ENCODE data around the gene BCDIN3D. TPM values are rescaled to one million over a fixed set of nuclear protein-coding genes. Genes with fewer than 3 reads are reported as not detected.

The BCDIN3D gene
- total RNA-seq, 1 experiment from 2014 or later, result 3.3 TPM

GRCh38 chr12:49843411-49843810, 505 bp upstream of the BCDIN3D start:
- Mint-ChIP-seq H3K4me1 (peaks cover 14 to 15% of the 10 kb centered on the region in 2 experiments), H3K4me3 (peak overlapping the region; percentile 83 to 95), H3K36me3 (ENCODE audit: insufficient read depth in 1 of 3, low read depth in 3 of 3) (no peaks in the 10 kb centered on the region), H3K9me3 (no peaks in the 10 kb centered on the region), H3K27ac (peak overlapping the region; percentile 65 to 88 (median 72); a peak in 2 of 7 replicates), H3K27me3 (ENCODE audit: low read depth) (peaks cover 15% of the 10 kb centered on the region)
- Histone ChIP-seq H3K4me1 (ENCODE audit: insufficient read depth, low read length) (no peaks in the 10 kb centered on the region), H2AFZ (ENCODE audit: low read length) (peak overlapping the region; percentile 25), H3K56ac (ENCODE audit: insufficient read length, low read depth, low read length) (no peak overlapping the region), H4K20me1 (ENCODE audit: control insufficient read depth, insufficient read depth, insufficient read length) (no peaks in the 10 kb centered on the region), H2BK12ac (ENCODE audit: insufficient read length, low read depth, low read length) (no peak overlapping the region), H3K27me3 (ENCODE audit: insufficient read depth, low read length) (no peaks in the 10 kb centered on the region), H4K5ac (ENCODE audit: insufficient read length, low read depth, low read length) (no peak overlapping the region), H3K9me3 (ENCODE audit: control insufficient read depth, low read depth, low read length) (no peaks in the 10 kb centered on the region), H3K79me2 (ENCODE audit: insufficient read depth, low read length) (no peaks in the 10 kb centered on the region), H3K14ac (ENCODE audit: insufficient read depth, low read length) (no peak overlapping the region), H4K8ac (replicated peaks; ENCODE audit: insufficient read length, low read depth, low read length) (no peak overlapping the region), H3K18ac (ENCODE audit: insufficient read length, low read depth, low read length) (no peak overlapping the region), H3K4ac (ENCODE audit: low read depth, low read length) (no peak overlapping the region), H3K23ac (ENCODE audit: insufficient read length, low read depth, low read length) (no peak overlapping the region), H2BK20ac (ENCODE audit: low read depth, low read length, poor library complexity, severe bottlenecking) (no peak overlapping the region), H3K9ac (ENCODE audit: extremely low read depth, insufficient read length, low read length) (peak overlapping the region; percentile 61), H2BK120ac (ENCODE audit: low read depth, low read length, poor library complexity, severe bottlenecking) (no peak overlapping the region), H3K23me2 (ENCODE audit: insufficient read length, low read depth, low read length, poor library complexity, severe bottlenecking) (peaks cover 10% of the 10 kb centered on the region), H3K4me2 (ENCODE audit: insufficient read depth, insufficient read length, low read length) (peak overlapping the region; percentile 90), H3K79me1 (ENCODE audit: insufficient read depth, low read depth, low read length, poor library complexity, severe bottlenecking) (no peaks in the 10 kb centered on the region), H2BK5ac (ENCODE audit: insufficient read length, low read length) (no peak overlapping the region), H3T11ph (ENCODE audit: low read length) (no peak overlapping the region), H2AK5ac (ENCODE audit: insufficient read length, low read length) (no peak overlapping the region), H3K27ac (ENCODE audit: insufficient read length, low read depth, low read length) (no peak overlapping the region), H4K91ac (ENCODE audit: insufficient read length, low read depth, low read length) (no peak overlapping the region), H2BK15ac (ENCODE audit: low read depth, low read length) (no peak overlapping the region)
- no peak for DNase-seq
- no CpG with 5 or more reads among the region's 7 CpGs for WGBS (ENCODE audit: extremely low coverage, insufficient read length, low lambda C conversion rate)
- TF ChIP-seq CTCF (conservative IDR thresholded peaks at IDR 0.05), result no peak
